H1 (cell line): Measurements from ENCODE around the gene IL17REL.

Source experiments
- MAFK ChIP-seq: IDR thresholded peaks from 2 replicates; pipeline ENCODE4 v1.6.1; 2012; ENCODE audit warnings: low read depth, mild to moderate bottlenecking, improper control_type of control experiment, low read length
- TAF1 ChIP-seq: IDR thresholded peaks from 2 replicates; pipeline ENCODE4 v1.6.1; 2011; ENCODE audit warnings: mild to moderate bottlenecking, low read depth, low read length

DNA sequence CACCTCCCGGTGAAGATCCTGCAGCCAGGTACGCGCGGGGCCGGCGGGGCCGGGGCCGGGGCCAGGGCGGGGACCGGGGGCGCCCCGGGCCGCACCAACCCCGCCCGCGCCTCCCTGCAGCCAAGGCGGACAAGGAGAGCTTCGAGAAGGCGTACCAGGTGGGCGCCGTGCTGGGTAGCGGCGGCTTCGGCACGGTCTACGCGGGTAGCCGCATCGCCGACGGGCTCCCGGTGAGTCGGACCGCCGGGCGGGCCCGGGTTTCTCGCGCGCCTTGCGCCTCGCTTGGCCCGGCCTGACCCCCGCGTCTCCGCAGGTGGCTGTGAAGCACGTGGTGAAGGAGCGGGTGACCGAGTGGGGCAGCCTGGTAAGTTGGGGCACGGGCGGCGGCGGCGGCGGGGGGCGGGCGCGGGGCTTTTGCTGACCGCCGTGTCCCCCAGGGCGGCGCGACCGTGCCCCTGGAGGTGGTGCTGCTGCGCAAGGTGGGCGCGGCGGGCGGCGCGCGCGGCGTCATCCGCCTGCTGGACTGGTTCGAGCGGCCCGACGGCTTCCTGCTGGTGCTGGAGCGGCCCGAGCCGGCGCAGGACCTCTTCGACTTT lies 51.5 kb downstream of the IL17REL start:
- TF ChIP-seq MAFK: no peak
- TF ChIP-seq TAF1: no peak
